Effector memory CD8-positive, alpha-beta T cell (primary cell): ENCODE measurements around the gene CRNKL1.
A peak's percentile ranks its signal among the peaks of the same experiment; 100 is the strongest.

Source experiments
- ATAC-seq: fragments of 150-1000 bp; cut with Tn5 transposase; replicated peaks from 2 replicates; pipeline ENCODE4 v1.10.0; 2021; ENCODE audit warnings: mild to moderate bottlenecking, moderate library complexity
- DNase-seq, 3 experiments: peaks; one replicate each; pipeline ENCODE4 v3.0.0; 2021
- H3K27ac Mint-ChIP-seq, 2 donors: one replicate each; pipeline ENCODE4 v1.8.0; 2022; ENCODE audit warnings: mild to moderate bottlenecking in 2 of 2, mixed read lengths in 2 of 2, moderate library complexity in 2 of 2
- H3K27me3 Mint-ChIP-seq, 2 donors: one replicate each; pipeline ENCODE4 v1.8.0; 2022; ENCODE audit warnings: mixed read lengths in 2 of 2
- H3K36me3 Mint-ChIP-seq: one replicate; pipeline ENCODE4 v1.8.0; 2022; ENCODE audit warnings: mild to moderate bottlenecking, moderate library complexity, mixed read lengths; ENCODE audit not compliant: insufficient read depth
- H3K4me1 Mint-ChIP-seq, 2 donors: one replicate each; pipeline ENCODE4 v1.8.0; 2022; ENCODE audit warnings: low read depth in 2 of 2, mixed read lengths in 2 of 2
- H3K4me3 Mint-ChIP-seq, 2 donors: one replicate each; pipeline ENCODE4 v1.8.0; 2022; ENCODE audit warnings: mild to moderate bottlenecking in 2 of 2, mixed read lengths in 2 of 2, moderate library complexity in 2 of 2
- H3K9me3 Mint-ChIP-seq, 2 donors: one replicate each; pipeline ENCODE4 v1.8.0; 2022; ENCODE audit warnings: mixed read lengths in 2 of 2

Gene CRNKL1

GRCh38 chr20:20036756-20037155, 15.5 kb downstream of the CRNKL1 start:
- no peak for ATAC-seq
- no peak for DNase-seq
- H3K36me3 Mint-ChIP-seq: peaks cover 90% of the 10 kb centered on the region
- H3K4me3 Mint-ChIP-seq: no peak overlapping the region
- no peak overlapping the region for H3K27ac Mint-ChIP-seq
- no peaks in the 10 kb centered on the region for H3K9me3 Mint-ChIP-seq
- H3K27me3 Mint-ChIP-seq: no peaks in the 10 kb centered on the region
- peaks cover 5% of the 10 kb centered on the region in 2 donors for H3K4me1 Mint-ChIP-seq

DNA sequence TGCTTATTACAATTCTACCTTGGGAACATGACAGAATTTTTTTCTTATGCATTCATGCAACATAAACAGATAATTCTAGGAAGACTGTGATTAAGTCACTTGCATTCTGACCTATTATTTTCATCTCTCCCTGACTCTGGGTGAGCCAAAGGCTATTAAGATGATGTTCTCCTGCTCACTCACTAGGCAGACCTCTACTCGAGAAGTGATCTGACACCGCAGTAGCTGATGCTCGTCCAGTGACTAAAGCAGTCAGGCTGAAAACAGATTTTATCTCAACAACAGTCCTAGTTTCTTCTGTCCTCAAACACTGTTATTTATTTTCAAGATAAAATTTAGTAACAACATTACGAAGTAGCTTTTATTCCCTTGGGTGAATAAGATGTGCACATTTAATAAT, 17.8 kb downstream of the CRNKL1 start:
- Mint-ChIP-seq H3K4me1 (peaks cover 4 to 5% of the 10 kb centered on the region in 2 donors), H3K4me3 (no peak overlapping the region), H3K27me3 (no peaks in the 10 kb centered on the region), H3K27ac (no peak overlapping the region), H3K9me3 (no peaks in the 10 kb centered on the region), H3K36me3 (peaks cover 72% of the 10 kb centered on the region)
- DNase-seq (no peak), ATAC-seq (no peak)

DNA sequence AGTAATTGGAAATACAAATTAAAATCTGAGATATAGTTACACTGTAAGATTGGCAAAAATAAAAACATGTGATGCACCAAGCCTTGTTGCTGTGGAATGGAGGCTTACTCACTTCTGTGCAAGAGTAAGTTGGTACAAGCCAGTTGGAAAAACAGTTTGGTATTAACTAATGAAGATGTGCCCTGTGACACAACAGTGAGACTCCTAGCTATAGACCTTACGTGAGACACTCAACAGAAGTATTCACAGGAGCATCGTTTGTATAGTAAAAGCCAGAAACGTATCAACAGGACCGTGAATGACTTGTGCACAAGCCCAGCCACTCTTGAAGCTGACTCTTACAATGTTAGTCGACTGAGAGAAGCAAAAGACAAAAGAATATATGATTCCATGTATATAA, 20.5 kb downstream of the CRNKL1 start:
- Mint-ChIP-seq H3K27ac (no peak overlapping the region), H3K27me3 (no peaks in the 10 kb centered on the region), H3K36me3 (peaks cover 57% of the 10 kb centered on the region), H3K4me1 (peaks cover 2 to 3% of the 10 kb centered on the region in 2 donors), H3K4me3 (no peak overlapping the region), H3K9me3 (no peaks in the 10 kb centered on the region)
- DNase-seq (no peak), ATAC-seq (no peak)

- Mint-ChIP-seq H3K36me3 (peaks cover 30% of the 10 kb centered on the region), H3K9me3 (no peaks in the 10 kb centered on the region), H3K4me1 (peaks cover 5 to 7% of the 10 kb centered on the region in 2 donors), H3K4me3 (no peak overlapping the region), H3K27ac (peak overlapping the region in 1 of 2 donors; percentile 19), H3K27me3 (no peaks in the 10 kb centered on the region)
- ATAC-seq: no peak
- no peak for DNase-seq
Observed at GRCh38 chr20:20027284-20027683, 25.0 kb downstream of the CRNKL1 start.

DNA sequence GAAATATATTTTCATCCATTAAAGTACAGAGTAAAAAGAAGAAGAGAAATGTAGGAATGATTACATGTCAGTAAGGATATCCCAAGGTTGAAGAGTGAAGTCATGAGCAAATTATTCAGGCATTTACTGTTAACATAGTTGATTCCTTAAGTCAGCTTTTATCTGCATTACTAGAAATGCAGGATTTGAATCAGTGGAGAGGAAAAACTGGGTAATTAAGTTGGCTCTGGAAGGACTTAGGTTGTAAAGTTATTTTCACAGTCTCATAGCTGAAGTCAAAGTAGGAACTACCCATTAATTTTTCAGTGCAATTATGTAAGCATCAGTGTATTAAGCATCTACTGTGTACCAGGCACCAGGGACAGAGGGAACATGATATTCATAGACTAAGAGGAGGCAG, 27.3 kb downstream of the CRNKL1 start:
- peaks cover 18 to 23% of the 10 kb centered on the region in 2 donors for H3K4me1 Mint-ChIP-seq
- no peak for DNase-seq

DNA sequence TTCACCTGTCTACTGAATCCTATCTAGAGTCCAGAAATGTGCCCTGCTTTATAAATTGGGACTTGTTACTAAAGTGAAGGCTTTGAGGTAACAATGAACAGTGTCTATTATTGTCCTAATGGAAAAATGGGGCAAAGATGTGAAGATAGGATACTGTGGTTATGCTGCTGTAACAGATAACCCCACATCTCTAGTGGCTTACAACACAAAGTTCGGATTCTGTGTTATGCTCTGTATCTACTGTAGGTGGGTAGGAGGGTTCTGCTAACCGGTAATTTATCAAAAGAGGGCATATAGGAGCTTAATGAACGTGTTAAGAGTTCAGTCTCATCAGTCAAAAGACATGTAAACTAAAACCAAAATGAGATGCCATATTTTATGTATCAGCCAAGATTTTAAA, 28.9 kb downstream of the CRNKL1 start:
- Mint-ChIP-seq H3K4me1 (peaks cover 26 to 36% of the 10 kb centered on the region in 2 donors), H3K27me3 (no peaks in the 10 kb centered on the region), H3K27ac (peak overlapping the region in 1 of 2 donors; percentile 38), H3K9me3 (no peaks in the 10 kb centered on the region), H3K36me3 (peaks cover 27% of the 10 kb centered on the region), H3K4me3 (no peak overlapping the region)
- DNase-seq (no peak), ATAC-seq (no peak)

More for the DNA sequence above, 27.3 kb downstream of the CRNKL1 start:
- Mint-ChIP-seq H3K36me3 (peaks cover 29% of the 10 kb centered on the region), H3K4me3 (no peak overlapping the region), H3K9me3 (no peaks in the 10 kb centered on the region), H3K27ac (peak overlapping the region; percentile 27 to 59), H3K27me3 (no peaks in the 10 kb centered on the region)
- ATAC-seq: no peak

DNA sequence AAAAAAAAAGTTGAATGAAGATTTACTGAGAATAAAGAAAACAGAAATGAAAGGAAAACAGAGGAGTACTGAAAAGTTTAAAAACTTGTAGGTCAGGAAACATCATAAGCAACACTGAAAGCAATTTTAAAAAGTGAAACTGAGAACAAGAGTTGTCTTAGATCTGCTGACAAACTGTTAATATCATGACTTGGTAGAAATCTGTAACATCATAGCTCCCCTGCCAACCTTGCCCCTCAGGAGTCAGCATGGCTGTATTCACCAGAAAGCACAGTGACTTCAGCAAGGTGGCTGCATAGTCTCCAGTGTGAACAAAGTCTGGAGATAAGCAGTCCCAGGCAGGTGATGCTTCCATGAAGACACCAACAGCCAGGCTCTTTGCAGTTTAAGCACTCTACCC, 29.8 kb downstream of the CRNKL1 start:
- DNase-seq: no peak
- no peak for ATAC-seq
- no peaks in the 10 kb centered on the region for H3K27me3 Mint-ChIP-seq
- H3K27ac Mint-ChIP-seq: peak overlapping the region in 1 of 2 donors; percentile 29
- no peak overlapping the region for H3K4me3 Mint-ChIP-seq
- H3K4me1 Mint-ChIP-seq: peaks cover 35 to 44% of the 10 kb centered on the region in 2 donors
- H3K9me3 Mint-ChIP-seq: no peaks in the 10 kb centered on the region
- H3K36me3 Mint-ChIP-seq: peaks cover 26% of the 10 kb centered on the region

DNA sequence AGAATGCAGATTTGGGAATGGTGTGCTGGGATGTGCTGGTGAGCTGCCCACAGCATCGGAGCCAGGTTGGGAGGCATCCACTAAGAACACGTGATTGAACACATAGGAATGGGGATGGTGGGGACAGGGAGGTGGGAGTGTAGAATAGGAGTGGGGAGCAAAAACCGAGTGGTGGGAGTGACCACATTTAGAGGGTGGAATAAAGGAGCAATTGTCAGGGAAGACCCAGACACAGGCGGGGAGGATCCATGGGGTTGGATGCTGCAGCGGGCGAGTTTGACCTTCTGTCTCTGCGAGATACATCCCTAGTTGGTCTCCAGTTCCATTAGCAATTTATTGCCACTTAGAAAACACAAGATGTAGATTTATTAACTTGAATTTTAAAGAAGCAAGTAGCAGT, 30.4 kb downstream of the CRNKL1 start:
- no peak for DNase-seq

GRCh38 chr20:20020908-20021307, 31.4 kb downstream of the CRNKL1 start:
- DNase-seq: no peak
- Mint-ChIP-seq H3K27ac (peak overlapping the region; percentile 69 to 88), H3K27me3 (no peaks in the 10 kb centered on the region), H3K4me3 (no peak overlapping the region), H3K9me3 (no peaks in the 10 kb centered on the region), H3K4me1 (peaks cover 41 to 49% of the 10 kb centered on the region in 2 donors), H3K36me3 (peaks cover 25% of the 10 kb centered on the region)
- no peak for ATAC-seq

More for the DNA sequence above, 30.4 kb downstream of the CRNKL1 start:
- H3K27ac Mint-ChIP-seq: peak overlapping the region; percentile 29 to 69
- H3K9me3 Mint-ChIP-seq: no peaks in the 10 kb centered on the region
- H3K36me3 Mint-ChIP-seq: peaks cover 24% of the 10 kb centered on the region
- no peak overlapping the region for H3K4me3 Mint-ChIP-seq
- no peak for ATAC-seq
- no peaks in the 10 kb centered on the region for H3K27me3 Mint-ChIP-seq
- H3K4me1 Mint-ChIP-seq: peaks cover 39 to 47% of the 10 kb centered on the region in 2 donors

GRCh38 chr20:20019123-20019522, 33.1 kb downstream of the CRNKL1 start:
- H3K9me3 Mint-ChIP-seq: no peaks in the 10 kb centered on the region
- ATAC-seq: no peak
- H3K27me3 Mint-ChIP-seq: no peaks in the 10 kb centered on the region
- no peak for DNase-seq
- peak overlapping the region; percentile 41 to 93 for H3K4me3 Mint-ChIP-seq
- peaks cover 36 to 44% of the 10 kb centered on the region in 2 donors for H3K4me1 Mint-ChIP-seq
- H3K27ac Mint-ChIP-seq: peak overlapping the region; percentile 69 to 96
- H3K36me3 Mint-ChIP-seq: peaks cover 21% of the 10 kb centered on the region

DNA sequence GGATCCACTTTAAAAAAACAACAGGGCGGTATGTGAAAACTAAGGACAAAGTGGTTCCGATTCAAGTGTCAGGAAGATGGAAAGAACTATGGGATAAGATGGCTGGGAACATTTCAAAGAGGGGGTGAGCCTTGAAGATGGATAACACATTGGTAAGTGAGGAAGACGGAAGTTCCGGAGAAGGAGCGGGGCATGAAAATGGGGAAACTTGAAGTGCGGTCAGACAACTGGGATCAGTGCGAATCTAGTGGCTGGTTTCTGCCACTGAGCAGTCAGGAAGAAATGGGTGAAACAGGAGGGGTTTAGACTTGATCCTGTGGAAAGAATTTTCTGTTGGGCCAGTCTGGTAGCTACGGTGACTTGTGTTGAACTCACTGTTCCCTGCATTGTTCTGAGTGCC, 33.9 kb downstream of the CRNKL1 start:
- Mint-ChIP-seq H3K9me3 (no peaks in the 10 kb centered on the region), H3K27ac (peak overlapping the region; percentile 96), H3K27me3 (no peaks in the 10 kb centered on the region), H3K4me3 (peak overlapping the region; percentile 92 to 93), H3K36me3 (peaks cover 15% of the 10 kb centered on the region), H3K4me1 (peaks cover 36 to 44% of the 10 kb centered on the region in 2 donors)
- no peak for DNase-seq
- no peak for ATAC-seq

DNA sequence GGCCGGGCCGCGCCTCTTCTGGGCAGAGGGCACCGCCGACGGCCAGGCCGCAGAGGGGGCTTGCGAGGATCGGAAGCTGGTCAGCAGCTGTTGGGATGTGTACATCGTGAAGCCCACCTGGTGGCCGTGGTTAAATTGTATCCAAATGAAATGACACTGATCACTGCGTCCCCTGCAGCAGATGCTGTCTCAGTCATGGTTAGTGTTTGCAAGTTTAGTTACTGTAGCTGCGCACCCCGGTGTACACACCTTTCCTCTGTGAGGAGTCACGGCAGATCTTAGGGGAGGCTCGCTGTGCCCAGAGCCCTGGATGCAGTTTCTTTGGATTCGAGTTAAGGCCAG, 34.5 kb downstream of the CRNKL1 start:
- peaks cover 15% of the 10 kb centered on the region for H3K36me3 Mint-ChIP-seq
- H3K4me1 Mint-ChIP-seq: peaks cover 36 to 44% of the 10 kb centered on the region in 2 donors
- DNase-seq (no peak), ATAC-seq (peak; percentile 17)
- H3K9me3 Mint-ChIP-seq: no peaks in the 10 kb centered on the region
- H3K27ac Mint-ChIP-seq: peak overlapping the region; percentile 96
- peak overlapping the region; percentile 92 to 93 for H3K4me3 Mint-ChIP-seq
- H3K27me3 Mint-ChIP-seq: no peaks in the 10 kb centered on the region

GRCh38 chr20:20017001-20017843, 35.0 kb downstream of the CRNKL1 start, which contains the start of gene NAA20:
Gene NAA20 (plus strand): TSS chr20:20017362. CDS start chr20:20017397, 35 bp downstream.
- ATAC-seq (peak; percentile 97), DNase-seq (peak; percentile 87)
- Mint-ChIP-seq H3K4me1 (peaks cover 36 to 44% of the 10 kb centered on the region in 2 donors), H3K9me3 (no peaks in the 10 kb centered on the region), H3K4me3 (peak within 1 kb of the TSS; percentile 92 to 93), H3K27ac (peak within 1 kb of the TSS; percentile 96), H3K36me3 (peaks cover 15% of the 10 kb centered on the region), H3K27me3 (no peaks in the 10 kb centered on the region)

DNA sequence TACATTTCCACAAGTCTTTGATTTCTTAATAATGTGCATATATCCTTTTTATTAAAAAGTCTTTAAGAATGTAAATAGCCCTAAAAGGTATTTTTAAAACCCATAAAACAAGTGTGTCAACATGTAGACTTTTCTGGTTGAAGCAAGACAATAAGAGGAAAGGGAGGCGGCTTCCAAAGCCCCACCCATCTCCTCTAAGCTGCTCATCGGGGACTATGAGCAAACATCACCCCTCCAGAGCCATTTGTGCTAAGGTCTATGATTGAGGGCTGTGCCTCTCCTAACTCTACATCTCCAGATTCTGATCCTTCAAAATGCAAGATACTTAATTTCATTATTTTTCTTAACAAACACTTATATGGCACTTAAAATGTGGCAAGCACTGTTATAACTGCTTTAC, 37.6 kb downstream of the CRNKL1 start:
- no peaks in the 10 kb centered on the region for H3K9me3 Mint-ChIP-seq
- no peak overlapping the region for H3K4me3 Mint-ChIP-seq
- ATAC-seq: no peak

More for the DNA sequence above, 37.6 kb downstream of the CRNKL1 start:
- H3K36me3 Mint-ChIP-seq: peaks cover 10% of the 10 kb centered on the region
- DNase-seq: no peak
- H3K4me1 Mint-ChIP-seq: peaks cover 22 to 25% of the 10 kb centered on the region in 2 donors
- H3K27ac Mint-ChIP-seq: no peak overlapping the region
- H3K27me3 Mint-ChIP-seq: peaks cover 13 to 18% of the 10 kb centered on the region in 2 donors
